ENCODE data around the gene ETFB. TPM values are rescaled to one million over a fixed set of nuclear protein-coding genes. Genes with fewer than 3 reads are reported as not detected.
A peak's percentile ranks its signal among the peaks of the same experiment; 100 is the strongest.

The ETFB gene
- total RNA-seq, 1 donor from 2014 or later: 55.1 TPM

DNA sequence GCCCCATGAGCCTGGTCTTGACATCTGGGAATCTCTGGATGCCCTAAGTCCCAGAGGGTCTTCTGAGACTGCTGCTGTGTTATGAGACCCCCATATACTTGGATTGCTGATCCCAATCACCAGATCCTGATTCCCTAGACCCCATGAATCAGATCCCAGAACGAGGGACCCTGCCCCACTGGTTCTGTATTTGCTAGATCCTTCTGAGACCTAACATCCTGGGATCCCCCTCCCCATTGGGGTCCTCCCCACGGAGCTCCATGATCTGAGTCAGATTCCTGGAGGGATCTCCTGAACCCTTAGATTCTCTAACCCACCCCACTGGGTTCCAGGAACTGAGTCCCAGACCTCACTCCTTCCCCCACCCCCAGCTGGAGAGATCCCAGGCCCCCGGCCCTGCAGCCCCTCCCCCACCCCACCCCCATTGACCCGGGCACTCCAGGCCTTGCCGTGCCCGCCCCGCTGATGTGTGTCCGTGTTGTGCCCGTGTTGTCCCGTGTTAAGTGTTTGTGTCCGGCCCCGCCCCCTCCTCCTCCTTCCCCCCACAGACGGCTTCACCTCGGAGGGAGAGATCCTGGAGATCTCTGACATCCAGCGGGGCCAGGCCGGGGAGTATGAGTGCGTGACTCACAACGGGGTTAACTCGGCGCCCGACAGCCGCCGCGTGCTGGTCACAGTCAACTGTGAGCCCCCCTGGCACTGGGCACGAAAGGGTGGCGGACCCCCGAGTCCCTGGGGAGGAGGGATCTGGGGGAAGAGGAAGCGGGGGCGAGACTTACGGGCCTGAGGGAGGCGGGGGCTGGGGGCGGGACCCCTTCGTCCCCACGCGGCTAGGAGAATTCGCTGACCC is 39.7 kb downstream of the ETFB start:
- TF ChIP-seq, protein P1, sequence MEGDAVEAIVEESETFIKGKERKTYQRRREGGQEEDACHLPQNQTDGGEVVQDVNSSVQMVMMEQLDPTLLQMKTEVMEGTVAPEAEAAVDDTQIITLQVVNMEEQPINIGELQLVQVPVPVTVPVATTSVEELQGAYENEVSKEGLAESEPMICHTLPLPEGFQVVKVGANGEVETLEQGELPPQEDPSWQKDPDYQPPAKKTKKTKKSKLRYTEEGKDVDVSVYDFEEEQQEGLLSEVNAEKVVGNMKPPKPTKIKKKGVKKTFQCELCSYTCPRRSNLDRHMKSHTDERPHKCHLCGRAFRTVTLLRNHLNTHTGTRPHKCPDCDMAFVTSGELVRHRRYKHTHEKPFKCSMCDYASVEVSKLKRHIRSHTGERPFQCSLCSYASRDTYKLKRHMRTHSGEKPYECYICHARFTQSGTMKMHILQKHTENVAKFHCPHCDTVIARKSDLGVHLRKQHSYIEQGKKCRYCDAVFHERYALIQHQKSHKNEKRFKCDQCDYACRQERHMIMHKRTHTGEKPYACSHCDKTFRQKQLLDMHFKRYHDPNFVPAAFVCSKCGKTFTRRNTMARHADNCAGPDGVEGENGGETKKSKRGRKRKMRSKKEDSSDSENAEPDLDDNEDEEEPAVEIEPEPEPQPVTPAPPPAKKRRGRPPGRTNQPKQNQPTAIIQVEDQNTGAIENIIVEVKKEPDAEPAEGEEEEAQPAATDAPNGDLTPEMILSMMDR (IDR thresholded peaks at IDR 0.05; ENCODE audit: unreplicated experiment): no peak
- Mint-ChIP-seq H3K4me3 (ENCODE audit: unreplicated experiment) (peak overlapping the region; percentile 47), H3K9me3 (ENCODE audit: unreplicated experiment) (peaks cover 4% of the 10 kb centered on the region), H3K27me3 (ENCODE audit: unreplicated experiment) (peaks cover 18% of the 10 kb centered on the region), H3K27ac (ENCODE audit: unreplicated experiment) (no peak overlapping the region), H3K4me1 (ENCODE audit: unreplicated experiment) (peaks cover 2% of the 10 kb centered on the region), H3K36me3 (ENCODE audit: low read depth, unreplicated experiment) (peaks cover 54% of the 10 kb centered on the region)
- DNase-seq (ENCODE audit: low spot score): no peak

GRCh38 chr19:51325161-51325976 is 40.8 kb downstream of the ETFB start:
- Mint-ChIP-seq H3K27ac (ENCODE audit: unreplicated experiment) (peak overlapping the region; percentile 61), H3K4me3 (ENCODE audit: unreplicated experiment) (peak overlapping the region; percentile 47), H3K36me3 (ENCODE audit: low read depth, unreplicated experiment) (peaks cover 50% of the 10 kb centered on the region), H3K27me3 (ENCODE audit: unreplicated experiment) (peaks cover 18% of the 10 kb centered on the region), H3K9me3 (ENCODE audit: unreplicated experiment) (peaks cover under 1% of the 10 kb centered on the region), H3K4me1 (ENCODE audit: unreplicated experiment) (no peaks in the 10 kb centered on the region)
- TF ChIP-seq, protein P1 (IDR thresholded peaks at IDR 0.05; ENCODE audit: unreplicated experiment): no peak
- no peak for DNase-seq (ENCODE audit: low spot score)

DNA sequence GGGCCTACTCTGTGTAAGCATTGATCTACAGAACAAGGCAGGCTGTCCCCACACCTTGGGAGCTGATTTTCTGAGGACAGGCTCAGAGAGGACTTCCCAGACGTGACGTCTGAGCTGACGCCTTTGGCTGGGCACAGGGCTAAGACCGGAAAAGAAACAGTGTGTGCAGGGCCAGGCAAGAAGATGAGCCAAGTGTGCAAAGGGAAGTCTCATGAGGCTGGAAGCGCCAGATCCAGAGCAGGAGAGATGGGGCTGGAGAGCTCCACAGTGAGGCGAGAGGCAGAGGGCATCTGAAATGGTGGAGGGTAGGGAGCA is 42.1 kb downstream of the ETFB start:
- Mint-ChIP-seq H3K4me1 (ENCODE audit: unreplicated experiment) (no peaks in the 10 kb centered on the region), H3K27ac (ENCODE audit: unreplicated experiment) (no peak overlapping the region), H3K4me3 (ENCODE audit: unreplicated experiment) (no peak overlapping the region), H3K36me3 (ENCODE audit: low read depth, unreplicated experiment) (peaks cover 44% of the 10 kb centered on the region), H3K9me3 (ENCODE audit: unreplicated experiment) (no peaks in the 10 kb centered on the region), H3K27me3 (ENCODE audit: unreplicated experiment) (peaks cover 16% of the 10 kb centered on the region)
- TF ChIP-seq, protein P1 (IDR thresholded peaks at IDR 0.05; ENCODE audit: unreplicated experiment): no peak
- no peak for DNase-seq (ENCODE audit: low spot score)

- H3K4me3 Mint-ChIP-seq (ENCODE audit: unreplicated experiment): no peak overlapping the region
- H3K9me3 Mint-ChIP-seq (ENCODE audit: unreplicated experiment): no peaks in the 10 kb centered on the region
- TF ChIP-seq, protein P1 (IDR thresholded peaks at IDR 0.05; ENCODE audit: unreplicated experiment): no peak
These were observed 42.6 kb downstream of the ETFB start for GRCh38 chr19:51323481-51324166.

More at GRCh38 chr19:51323481-51324166, 42.6 kb downstream of the ETFB start:
- no peak overlapping the region for H3K27ac Mint-ChIP-seq (ENCODE audit: unreplicated experiment)
- DNase-seq (ENCODE audit: low spot score): no peak
- peaks cover 47% of the 10 kb centered on the region for H3K36me3 Mint-ChIP-seq (ENCODE audit: low read depth, unreplicated experiment)
- no peaks in the 10 kb centered on the region for H3K4me1 Mint-ChIP-seq (ENCODE audit: unreplicated experiment)
- peaks cover 17% of the 10 kb centered on the region for H3K27me3 Mint-ChIP-seq (ENCODE audit: unreplicated experiment)

Measured in endothelial cell (in vitro differentiated cells).